Sigmoid colon (tissue), 4 donors: ENCODE measurements around the gene PODXL2.

Experiments used
- EP300 ChIP-seq, 4 donors: sonication (generic); formaldehyde crosslinking; IDR thresholded peaks; one replicate each; pipeline ENCODE4 v1.6.1; 2017; ENCODE audit warnings: antibody characterized with exemption in 4 of 4
- POLR2A ChIP-seq, 2 donors: fragments of 450-650 bp; IDR thresholded peaks; one replicate each; pipeline ENCODE4 v1.6.1; 2016; ENCODE audit warnings: antibody characterized with exemption in 2 of 2, mild to moderate bottlenecking in 2 of 2, moderate library complexity in 2 of 2
- POLR2AphosphoS5 ChIP-seq, 4 donors: sonication (generic); formaldehyde crosslinking; IDR thresholded peaks; one replicate each; pipeline ENCODE4 v1.6.1; 2017; ENCODE audit warnings: antibody characterized with exemption in 4 of 4
- TF ChIP-seq, protein P1 (sequence below), 4 experiments: fragments of 450-650 bp in 3 of 4; fragments of 200-600 bp in 1 of 4; IDR thresholded peaks; one replicate each; pipeline ENCODE4 v1.5.1; 2016 to 2019; ENCODE audit warnings: antibody characterized with exemption in 4 of 4, mild to moderate bottlenecking in 3 of 4, moderate library complexity in 2 of 4

GRCh38 chr3:127589600-127590281 is 39.2 kb upstream of the PODXL2 start:
- TF ChIP-seq, protein P1, sequence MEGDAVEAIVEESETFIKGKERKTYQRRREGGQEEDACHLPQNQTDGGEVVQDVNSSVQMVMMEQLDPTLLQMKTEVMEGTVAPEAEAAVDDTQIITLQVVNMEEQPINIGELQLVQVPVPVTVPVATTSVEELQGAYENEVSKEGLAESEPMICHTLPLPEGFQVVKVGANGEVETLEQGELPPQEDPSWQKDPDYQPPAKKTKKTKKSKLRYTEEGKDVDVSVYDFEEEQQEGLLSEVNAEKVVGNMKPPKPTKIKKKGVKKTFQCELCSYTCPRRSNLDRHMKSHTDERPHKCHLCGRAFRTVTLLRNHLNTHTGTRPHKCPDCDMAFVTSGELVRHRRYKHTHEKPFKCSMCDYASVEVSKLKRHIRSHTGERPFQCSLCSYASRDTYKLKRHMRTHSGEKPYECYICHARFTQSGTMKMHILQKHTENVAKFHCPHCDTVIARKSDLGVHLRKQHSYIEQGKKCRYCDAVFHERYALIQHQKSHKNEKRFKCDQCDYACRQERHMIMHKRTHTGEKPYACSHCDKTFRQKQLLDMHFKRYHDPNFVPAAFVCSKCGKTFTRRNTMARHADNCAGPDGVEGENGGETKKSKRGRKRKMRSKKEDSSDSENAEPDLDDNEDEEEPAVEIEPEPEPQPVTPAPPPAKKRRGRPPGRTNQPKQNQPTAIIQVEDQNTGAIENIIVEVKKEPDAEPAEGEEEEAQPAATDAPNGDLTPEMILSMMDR (IDR thresholded peaks at IDR 0.05): no peak
- TF ChIP-seq POLR2A (IDR thresholded peaks at IDR 0.05): no peak
- TF ChIP-seq POLR2AphosphoS5 (IDR thresholded peaks at IDR 0.05): no peak
- no peak for TF ChIP-seq EP300 (IDR thresholded peaks at IDR 0.05)
